ENCODE results near the gene SHB. TPM values are rescaled to one million over a fixed set of nuclear protein-coding genes. Genes with fewer than 3 reads are reported as not detected.
A peak's percentile ranks its signal among the peaks of the same experiment; 100 is the strongest.

The SHB gene
- total and polyA plus RNA-seq, 2 experiments from 2014 or later: 28.2 to 46.9 TPM

GRCh38 chr9:37908698-37909186 lies 160.3 kb downstream of the SHB start:
- no peak overlapping the region for H3K27ac ChIP-seq
- H3K27me3 ChIP-seq: no peaks in the 10 kb centered on the region
- DNase-seq (ENCODE audit: low read depth in 1 of 2, low spot score in 1 of 2): peak in 1 of 2 donors; percentile 82
- peaks cover 12% of the 10 kb centered on the region for H3K4me1 ChIP-seq (ENCODE audit: low read depth)
- H3K9me3 ChIP-seq (ENCODE audit: low read depth): no peaks in the 10 kb centered on the region
- no peaks in the 10 kb centered on the region for H3K36me3 ChIP-seq
- no peak overlapping the region for H3K4me3 ChIP-seq
- TF ChIP-seq, protein P1, sequence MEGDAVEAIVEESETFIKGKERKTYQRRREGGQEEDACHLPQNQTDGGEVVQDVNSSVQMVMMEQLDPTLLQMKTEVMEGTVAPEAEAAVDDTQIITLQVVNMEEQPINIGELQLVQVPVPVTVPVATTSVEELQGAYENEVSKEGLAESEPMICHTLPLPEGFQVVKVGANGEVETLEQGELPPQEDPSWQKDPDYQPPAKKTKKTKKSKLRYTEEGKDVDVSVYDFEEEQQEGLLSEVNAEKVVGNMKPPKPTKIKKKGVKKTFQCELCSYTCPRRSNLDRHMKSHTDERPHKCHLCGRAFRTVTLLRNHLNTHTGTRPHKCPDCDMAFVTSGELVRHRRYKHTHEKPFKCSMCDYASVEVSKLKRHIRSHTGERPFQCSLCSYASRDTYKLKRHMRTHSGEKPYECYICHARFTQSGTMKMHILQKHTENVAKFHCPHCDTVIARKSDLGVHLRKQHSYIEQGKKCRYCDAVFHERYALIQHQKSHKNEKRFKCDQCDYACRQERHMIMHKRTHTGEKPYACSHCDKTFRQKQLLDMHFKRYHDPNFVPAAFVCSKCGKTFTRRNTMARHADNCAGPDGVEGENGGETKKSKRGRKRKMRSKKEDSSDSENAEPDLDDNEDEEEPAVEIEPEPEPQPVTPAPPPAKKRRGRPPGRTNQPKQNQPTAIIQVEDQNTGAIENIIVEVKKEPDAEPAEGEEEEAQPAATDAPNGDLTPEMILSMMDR (IDR thresholded peaks at IDR 0.05; ENCODE audit: low read depth, low read length): no peak

DNA sequence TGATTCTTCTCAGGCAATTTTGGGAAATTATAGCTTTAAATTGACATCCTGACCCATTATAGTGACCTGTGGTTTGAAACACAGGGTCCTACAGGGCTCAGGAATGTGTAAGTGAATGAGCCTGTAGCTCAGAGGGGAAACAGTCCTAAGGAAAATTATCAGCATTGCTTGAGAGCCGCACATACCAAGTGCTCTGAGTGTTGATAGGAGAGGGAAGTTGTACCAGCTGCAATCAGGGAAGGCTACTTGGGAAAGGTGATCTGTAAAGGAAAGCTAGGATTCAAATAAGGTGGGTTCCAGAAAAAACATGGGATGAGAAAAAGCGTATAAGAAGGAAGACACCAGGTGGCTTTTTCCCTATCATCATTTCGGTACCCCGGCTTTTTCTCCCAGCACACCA lies 160.7 kb downstream of the SHB start:
- Histone ChIP-seq H3K4me3 (no peak overlapping the region), H3K36me3 (no peaks in the 10 kb centered on the region), H3K27ac (no peak overlapping the region), H3K27me3 (no peaks in the 10 kb centered on the region), H3K4me1 (ENCODE audit: low read depth) (peaks cover 10% of the 10 kb centered on the region), H3K9me3 (ENCODE audit: low read depth) (no peaks in the 10 kb centered on the region)
- TF ChIP-seq, protein P1 (IDR thresholded peaks at IDR 0.05; ENCODE audit: low read depth, low read length): no peak
- DNase-seq (ENCODE audit: low read depth in 1 of 2, low spot score in 1 of 2): peak; percentile 64 to 73

DNA sequence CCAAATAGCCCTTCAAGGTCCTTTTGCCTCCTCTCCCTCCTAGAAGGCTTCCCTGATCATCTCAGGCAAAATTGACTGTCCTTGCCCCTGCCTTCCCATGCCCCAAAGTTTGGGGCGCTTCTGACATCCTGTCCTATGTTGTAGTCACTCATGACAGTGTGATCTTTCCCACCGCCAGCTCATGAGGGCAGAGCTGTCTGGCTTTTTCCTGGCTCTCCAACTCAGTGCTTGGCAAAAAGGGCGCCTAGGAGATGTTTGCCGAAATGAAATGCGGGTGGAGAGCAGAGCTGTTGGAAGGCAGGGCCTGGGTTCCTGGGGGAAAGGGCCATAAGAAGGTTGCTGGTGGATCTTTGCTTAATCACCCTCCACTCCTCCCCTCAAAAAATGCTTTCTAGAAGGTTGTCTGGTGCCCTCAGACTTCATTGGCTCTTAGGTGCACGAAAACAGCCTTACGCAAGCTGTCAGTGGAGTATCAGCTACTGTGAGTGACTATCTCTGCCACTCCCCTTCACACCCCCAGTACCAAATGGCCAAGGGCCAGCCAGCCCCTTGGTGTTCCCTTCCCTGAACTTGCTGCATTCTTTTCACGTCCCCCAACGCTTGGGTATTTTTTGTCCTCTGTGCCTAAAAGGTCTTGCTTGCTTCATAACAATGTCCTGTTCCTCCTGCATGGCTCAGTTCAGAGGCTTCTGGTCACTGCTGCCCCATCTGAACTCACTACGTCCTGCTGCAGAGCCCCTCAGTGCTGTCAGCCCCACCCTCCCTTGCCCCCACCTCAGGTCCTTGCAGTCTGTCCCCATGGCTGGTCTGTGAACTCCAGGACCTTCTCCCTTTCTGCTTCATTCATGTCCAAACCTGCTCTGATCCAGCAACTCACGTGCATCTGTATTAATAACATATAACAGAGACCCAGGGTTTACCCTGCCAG lies 162.5 kb downstream of the SHB start:
- H3K4me1 ChIP-seq (ENCODE audit: low read depth): peaks cover 19% of the 10 kb centered on the region
- DNase-seq (ENCODE audit: low read depth in 1 of 2, low spot score in 1 of 2): no peak
- no peak overlapping the region for H3K4me3 ChIP-seq
- TF ChIP-seq, protein P1 (IDR thresholded peaks at IDR 0.05; ENCODE audit: low read depth, low read length): no peak
- H3K27ac ChIP-seq: no peak overlapping the region
- no peaks in the 10 kb centered on the region for H3K27me3 ChIP-seq
- H3K9me3 ChIP-seq (ENCODE audit: low read depth): no peaks in the 10 kb centered on the region
- H3K36me3 ChIP-seq: no peaks in the 10 kb centered on the region

DNA sequence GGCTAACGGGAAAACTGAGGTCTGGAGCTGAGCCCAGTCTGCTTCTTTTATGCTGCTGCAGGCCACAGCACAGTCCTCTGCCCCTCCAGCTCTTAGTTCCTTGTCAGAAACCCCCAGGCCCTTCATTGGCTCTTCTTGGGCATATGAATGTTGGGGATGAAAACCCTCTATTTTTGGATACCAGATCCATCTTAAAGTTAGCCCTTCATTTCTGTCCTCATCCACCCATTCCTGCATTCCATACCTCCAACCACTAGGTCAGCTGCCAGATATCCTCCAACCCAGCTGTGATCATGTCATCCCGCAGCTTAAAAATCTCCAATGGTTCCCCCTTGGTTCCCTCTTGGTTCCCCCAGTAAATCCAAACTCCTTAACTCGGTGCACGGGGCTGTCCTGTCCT lies 163.3 kb downstream of the SHB start:
- Histone ChIP-seq H3K4me3 (no peak overlapping the region), H3K9me3 (ENCODE audit: low read depth) (no peaks in the 10 kb centered on the region), H3K27ac (no peak overlapping the region), H3K36me3 (no peaks in the 10 kb centered on the region), H3K27me3 (no peaks in the 10 kb centered on the region), H3K4me1 (ENCODE audit: low read depth) (peaks cover 16% of the 10 kb centered on the region)
- no peak for DNase-seq (ENCODE audit: low read depth in 1 of 2, low spot score in 1 of 2)
- TF ChIP-seq, protein P1 (IDR thresholded peaks at IDR 0.05; ENCODE audit: low read depth, low read length): no peak

- Histone ChIP-seq H3K9me3 (ENCODE audit: low read depth) (no peaks in the 10 kb centered on the region), H3K4me3 (no peak overlapping the region), H3K4me1 (ENCODE audit: low read depth) (peaks cover 16% of the 10 kb centered on the region), H3K36me3 (no peaks in the 10 kb centered on the region), H3K27me3 (no peaks in the 10 kb centered on the region), H3K27ac (no peak overlapping the region)
- no peak for DNase-seq (ENCODE audit: low read depth in 1 of 2, low spot score in 1 of 2)
- TF ChIP-seq, protein P1 (IDR thresholded peaks at IDR 0.05; ENCODE audit: low read depth, low read length): no peak
Observed at GRCh38 chr9:37905131-37905505, 163.9 kb downstream of the SHB start.

All from cardiac muscle cell (in vitro differentiated cells and primary cell).